Fibroblast of the aortic adventitia (primary cell): ENCODE measurements around the gene GAL3ST2. TPM values are rescaled to one million over a fixed set of nuclear protein-coding genes. Genes with fewer than 3 reads are reported as not detected.
"Not testable (repeated sequence)": the region's sequence is repeated elsewhere in the genome, so short reads cannot be mapped to it uniquely, and the experiment has no call there.

Experiments used
- DNase-seq: peaks from one replicate; pipeline ENCODE4 v3.0.0-alpha.2; 2010; ENCODE audit warnings: low read depth
- H3K4me3 ChIP-seq: 2 replicates; pipeline ENCODE4 v1.5.1; 2011; ENCODE audit warnings: low read depth, mild to moderate bottlenecking, control low read depth, low read length, moderate library complexity
- CTCF ChIP-seq: IDR thresholded peaks from 2 replicates; pipeline ENCODE4 v1.5.1; 2011; ENCODE audit warnings: mild to moderate bottlenecking, low read length, control low read depth, inconsistent platforms; ENCODE audit not compliant: insufficient read depth
- total RNA-seq: library from RNA; depleted of rRNA; stranded (reverse); fragments of >200 nt; gene quantifications from 2 replicates; pipeline ENCODE4 v1.2.3, GENCODE V29; 2012; ENCODE audit warnings: low replicate concordance

Gene GAL3ST2
- total RNA-seq, result 0.25 TPM in 1 of 2 replicates, not detected in the other

- no peak for TF ChIP-seq CTCF
- DNase-seq, result no peak
- no peak within 1 kb of the TSS for H3K4me3 ChIP-seq
Observed at GRCh38 chr2:241776336-241777169, at the start of gene GAL3ST2. Gene GAL3ST2 (plus strand): TSS chr2:241776822. CDS start chr2:241776956, 134 bp downstream.

DNA sequence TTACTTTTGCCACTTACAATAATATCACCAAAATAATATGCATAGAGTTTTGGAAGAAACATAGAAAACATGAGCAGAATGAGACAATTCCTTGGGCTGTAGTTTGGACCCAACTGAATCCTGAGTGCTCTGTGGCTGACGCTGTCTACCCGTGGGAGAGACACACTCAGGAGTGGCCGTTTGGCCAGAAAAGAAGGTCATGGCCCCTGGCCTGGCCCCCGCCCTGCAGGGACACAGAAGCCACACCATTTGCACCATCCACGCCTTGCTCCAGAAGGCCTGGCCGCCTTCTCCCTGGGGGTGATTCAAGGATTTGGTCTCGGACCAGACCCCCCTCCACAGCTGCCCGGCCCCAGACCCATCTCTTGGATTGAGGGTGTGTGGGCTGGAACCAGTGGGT is 48.6 kb upstream of the GAL3ST2 start:
- TF ChIP-seq CTCF, result no peak
- no peak for DNase-seq
- H3K4me3 ChIP-seq, result no peak overlapping the region

DNA sequence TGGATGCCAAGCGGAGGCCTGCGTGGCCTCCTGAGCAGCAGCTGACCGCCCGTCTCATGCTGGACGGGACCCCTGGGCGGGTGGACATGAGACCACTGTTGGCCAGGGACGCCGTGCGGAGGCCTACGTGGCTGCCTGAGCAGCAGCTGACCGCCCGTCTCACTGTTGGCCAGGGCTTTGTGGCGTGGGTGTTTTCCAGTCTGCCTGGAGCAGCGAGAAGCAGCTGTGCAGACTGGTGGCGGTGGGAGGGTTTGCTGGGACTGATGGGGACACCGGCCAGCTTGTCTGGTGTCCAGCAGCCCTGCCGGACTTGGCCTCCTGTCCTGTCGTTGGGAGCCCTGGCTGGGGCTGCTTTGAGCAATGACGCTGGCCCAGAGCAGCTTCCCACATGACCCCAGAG is 48.0 kb upstream of the GAL3ST2 start:
- DNase-seq, result no peak
- no peak overlapping the region for H3K4me3 ChIP-seq
- TF ChIP-seq CTCF, result no peak

GRCh38 chr2:241729868-241730267 is 46.8 kb upstream of the GAL3ST2 start:
- H3K4me3 ChIP-seq, result no peak overlapping the region
- no peak for TF ChIP-seq CTCF
- no peak for DNase-seq

- no peak overlapping the region for H3K4me3 ChIP-seq
- no peak for TF ChIP-seq CTCF
- no peak for DNase-seq
Observed at GRCh38 chr2:241730671-241731293, 45.8 kb upstream of the GAL3ST2 start.

DNA sequence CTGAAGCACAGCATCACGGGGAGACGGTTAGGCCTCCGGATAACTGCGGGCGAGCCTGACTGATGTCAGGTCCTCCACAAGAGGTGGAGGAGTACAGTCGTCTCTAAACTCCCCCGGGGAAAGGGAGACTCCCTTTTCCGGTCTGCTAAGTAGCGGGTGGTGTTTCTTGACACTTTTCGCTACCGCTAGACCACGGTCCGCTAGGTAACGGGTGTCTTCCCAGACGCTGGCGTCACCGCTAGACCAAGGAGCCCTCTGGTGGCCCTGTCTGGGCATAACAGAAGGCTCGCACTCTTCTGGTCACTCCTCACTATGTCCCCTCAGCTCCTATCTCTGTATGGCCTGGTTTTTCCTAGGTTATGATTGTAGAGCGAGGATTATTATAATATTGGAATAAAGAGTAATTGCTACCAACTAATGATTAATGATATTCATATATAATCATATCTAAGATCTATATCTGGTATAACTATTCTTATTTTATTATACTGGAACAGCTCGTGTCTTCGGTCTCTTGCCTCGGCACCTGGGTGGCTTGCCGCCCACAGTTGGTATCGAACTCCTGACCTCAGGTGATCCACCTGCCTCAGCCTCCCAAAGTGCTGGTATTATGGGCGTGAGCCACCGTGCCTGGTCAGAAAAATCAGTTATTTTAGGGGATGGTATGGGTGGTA is 44.0 kb upstream of the GAL3ST2 start:
- DNase-seq, result peak; percentile 43
- H3K4me3 ChIP-seq, result not testable (repeated sequence)
- TF ChIP-seq CTCF, result peak; percentile 47
